Spinal cord (tissue), 10 donors: ENCODE data around the gene C5orf63. TPM values are rescaled to one million over a fixed set of nuclear protein-coding genes. Genes with fewer than 3 reads are reported as not detected.
"Not testable (repeated sequence)": the region's sequence is repeated elsewhere in the genome, so short reads cannot be mapped to it uniquely, and the experiment has no call there.

Source experiments
- DNase-seq, 6 donors: peaks; one replicate each; pipeline versions ENCODE4 v3.0.0 to v3.0.0-alpha.2; 2013 to 2015; ENCODE audit warnings: low spot score in 6 of 6, low read depth in 4 of 6
- H3K27ac ChIP-seq: one replicate; pipeline ENCODE4 v1.5.1; 2013; ENCODE audit warnings: low read depth, low read length, control low read depth
- H3K27me3 ChIP-seq: one replicate; pipeline ENCODE4 v1.6.1; 2013; ENCODE audit warnings: low read length; ENCODE audit not compliant: control insufficient read depth, insufficient read depth
- H3K36me3 ChIP-seq: one replicate; pipeline ENCODE4 v1.6.1; 2013; ENCODE audit warnings: low read length; ENCODE audit not compliant: control insufficient read depth, insufficient read depth
- H3K4me1 ChIP-seq: one replicate; pipeline ENCODE4 v1.6.1; 2013; ENCODE audit warnings: low read length; ENCODE audit not compliant: control insufficient read depth, insufficient read depth
- H3K4me3 ChIP-seq: one replicate; pipeline ENCODE4 v1.5.1; 2013; ENCODE audit warnings: low read depth, low read length, control low read depth
- H3K9me3 ChIP-seq: one replicate; pipeline ENCODE4 v1.6.1; 2013; ENCODE audit warnings: low read length; ENCODE audit not compliant: control insufficient read depth, insufficient read depth
- WGBS: methylation state at CpG from one replicate; pipeline ENCODE4 v1.1.5; 2013; ENCODE audit warnings: missing lambda C conversion rate; ENCODE audit not compliant: insufficient coverage; 5-methylcytosine and 5-hydroxymethylcytosine counted together
- polyA plus RNA-seq, 2 donors: library from polyadenylated mRNA; unstranded; fragments of 120-200 nt; gene quantifications; one replicate each; pipeline ENCODE4 v1.2.1, GENCODE V29; 2013; ENCODE audit not compliant: insufficient read length in 2 of 2
- total RNA-seq, 2 donors: library from RNA; depleted of rRNA in 1 of 2; stranded (reverse); fragments of 120-200 nt in 1 of 2; fragments of >200 nt in 1 of 2; gene quantifications; one replicate each; pipeline versions ENCODE4 v1.2.3 to v1.2.4, GENCODE V29; 2013 to 2014
- donor health status: healthy.

Gene C5orf63
- total and polyA plus RNA-seq, 4 donors = 8.5 to 9.6 (median 9.1) TPM

GRCh38 chr5:127005282-127005681 is 68.0 kb downstream of the C5orf63 start:
- not testable (repeated sequence) for H3K27me3 ChIP-seq, H3K27ac ChIP-seq, DNase-seq, H3K9me3 ChIP-seq, H3K36me3 ChIP-seq, H3K4me3 ChIP-seq, H3K4me1 ChIP-seq
- WGBS = 100% methylated on average over 1 of the region's 3 CpGs

GRCh38 chr5:127004721-127005120 is 68.6 kb downstream of the C5orf63 start:
- no CpG with 5 or more reads among the region's 3 CpGs for WGBS
- Histone ChIP-seq H3K27me3 (no peaks in the 10 kb centered on the region), H3K4me3 (no peak overlapping the region)

GRCh38 chr5:127003798-127004495 is 69.4 kb downstream of the C5orf63 start:
- H3K4me1 ChIP-seq = peaks cover 5% of the 10 kb centered on the region
- no peaks in the 10 kb centered on the region for H3K27me3 ChIP-seq
- 45% methylated on average over 2 of the region's 7 CpGs for WGBS
- H3K27ac ChIP-seq = no peak overlapping the region
- no peaks in the 10 kb centered on the region for H3K36me3 ChIP-seq
- no peak for DNase-seq
- H3K9me3 ChIP-seq = no peaks in the 10 kb centered on the region
- H3K4me3 ChIP-seq = no peak overlapping the region

More at GRCh38 chr5:127004721-127005120, 68.6 kb downstream of the C5orf63 start:
- no peak for DNase-seq
- H3K27ac ChIP-seq = no peak overlapping the region
- H3K36me3 ChIP-seq = no peaks in the 10 kb centered on the region
- peaks cover 5% of the 10 kb centered on the region for H3K4me1 ChIP-seq
- no peaks in the 10 kb centered on the region for H3K9me3 ChIP-seq

- Histone ChIP-seq H3K27ac (no peak overlapping the region), H3K27me3 (no peaks in the 10 kb centered on the region), H3K4me1 (peaks cover 11% of the 10 kb centered on the region), H3K36me3 (no peaks in the 10 kb centered on the region), H3K9me3 (no peaks in the 10 kb centered on the region), H3K4me3 (no peak overlapping the region)
- peak in 1 of 6 donors; percentile 42 for DNase-seq
- no CpG with 5 or more reads among the region's 3 CpGs for WGBS
Measured at GRCh38 chr5:127002390-127002789, 70.9 kb downstream of the C5orf63 start.

GRCh38 chr5:127001621-127002296 is 71.5 kb downstream of the C5orf63 start:
- Histone ChIP-seq H3K36me3 (no peaks in the 10 kb centered on the region), H3K27ac (no peak overlapping the region), H3K4me3 (no peak overlapping the region), H3K4me1 (peaks cover 11% of the 10 kb centered on the region), H3K9me3 (no peaks in the 10 kb centered on the region), H3K27me3 (no peaks in the 10 kb centered on the region)
- peak in 1 of 6 donors; percentile 28 for DNase-seq
- 100% methylated on average over 1 of the region's 4 CpGs for WGBS

Other genes with a start within 250 kb of the C5orf63 start
- gene MARCHF3, start 42.9 kb downstream of the C5orf63 start, total RNA-seq = 10 to 100 TPM; 21.5 to 21.9 TPM
- gene MARCHF3, start 42.9 kb downstream of the C5orf63 start, polyA plus RNA-seq = 10 to 100 TPM; 25.7 to 27.5 TPM
- gene MEGF10, start 217.3 kb upstream of the C5orf63 start, total RNA-seq = 10 to 100 TPM; 28.1 to 30.3 TPM
- 10 to 100 TPM; 18.5 to 31.2 TPM for gene MEGF10, start 217.3 kb upstream of the C5orf63 start, polyA plus RNA-seq